ENCODE measurements around the gene LYRM9. TPM values are rescaled to one million over a fixed set of nuclear protein-coding genes. Genes with fewer than 3 reads are reported as not detected.
A peak's percentile ranks its signal among the peaks of the same experiment; 100 is the strongest.
"Not testable (repeated sequence)": the region's sequence is repeated elsewhere in the genome, so short reads cannot be mapped to it uniquely, and the experiment has no call there.

Gene LYRM9
- total RNA-seq, 1 experiment from 2014 or later: 0.97 TPM

DNA sequence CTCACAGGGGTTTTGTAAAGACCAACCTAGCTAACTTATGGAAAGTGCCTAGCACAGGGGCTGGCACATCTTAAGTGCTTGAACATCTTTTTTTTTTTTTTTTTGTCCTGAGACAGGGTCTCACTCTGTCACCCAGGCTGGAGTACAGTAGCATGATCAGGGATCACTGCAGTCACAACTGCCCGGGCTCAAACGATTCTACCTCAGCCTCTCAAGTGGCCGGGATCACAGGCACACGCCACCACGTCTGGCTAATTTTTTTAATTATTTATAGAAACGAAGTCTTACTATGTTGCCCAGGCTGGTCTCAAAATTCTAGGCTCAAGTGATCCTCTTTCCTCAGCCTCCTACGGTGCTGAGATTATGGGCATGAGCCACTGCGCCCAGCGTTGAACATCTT lies 1.3 kb downstream of the LYRM9 start:
- H3K4me2 ChIP-seq (ENCODE audit: low read depth, low read length, poor library complexity, severe bottlenecking): no peak overlapping the region
- H3K27me3 ChIP-seq (ENCODE audit: low read length): no peaks in the 10 kb centered on the region

DNA sequence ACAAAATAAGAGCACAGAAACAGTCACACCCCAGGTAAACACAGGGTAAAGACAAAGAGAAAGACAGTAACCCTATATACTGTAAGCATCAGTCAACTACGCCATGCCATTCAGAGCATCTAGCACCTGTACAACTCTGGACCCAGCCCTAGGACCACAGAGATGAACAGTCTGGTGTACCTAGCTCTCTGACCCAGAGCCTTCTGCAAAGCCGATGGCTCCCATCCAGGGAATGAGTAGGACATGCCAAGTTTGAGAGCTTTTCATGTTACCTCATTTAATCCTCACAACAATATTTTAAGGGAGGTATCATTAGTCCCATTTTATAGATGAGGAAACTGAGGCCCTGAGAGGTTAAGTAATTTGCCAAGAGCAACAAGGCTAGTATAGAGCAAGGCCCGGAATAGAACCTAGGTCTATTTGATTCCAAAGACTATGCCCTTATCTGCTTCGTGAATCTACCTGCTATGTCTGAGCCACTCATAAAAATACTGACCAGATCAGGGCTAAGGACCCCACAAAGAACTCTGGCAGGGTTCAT lies 3.4 kb downstream of the LYRM9 start:
- Histone ChIP-seq H3K27ac (ENCODE audit: low read length) (no peak overlapping the region), H3K9me2 (replicated peaks; ENCODE audit: insufficient read depth, low read length) (no peaks in the 10 kb centered on the region), H3K79me2 (ENCODE audit: low read length) (no peaks in the 10 kb centered on the region), H2AFZ (ENCODE audit: low read length) (no peak overlapping the region), H3K9me3 (ENCODE audit: low read length) (no peaks in the 10 kb centered on the region), H3K4me3 (ENCODE audit: low read length) (no peak overlapping the region), H3K4me2 (ENCODE audit: low read depth, low read length, poor library complexity, severe bottlenecking) (no peak overlapping the region), H3K27me3 (ENCODE audit: low read length) (no peaks in the 10 kb centered on the region), H4K20me1 (ENCODE audit: insufficient read depth, low read depth, low read length) (no peaks in the 10 kb centered on the region), H3K36me3 (ENCODE audit: insufficient read depth, low read length) (no peaks in the 10 kb centered on the region), H3K4me1 (ENCODE audit: low read length) (peaks cover 18% of the 10 kb centered on the region), H3K9ac (ENCODE audit: low read length) (no peak overlapping the region)
- DNase-seq: no peak

More for the DNA sequence above, 1.3 kb downstream of the LYRM9 start:
- Histone ChIP-seq H3K36me3 (ENCODE audit: insufficient read depth, low read length) (no peaks in the 10 kb centered on the region), H3K9ac (ENCODE audit: low read length) (no peak overlapping the region), H3K9me3 (ENCODE audit: low read length) (no peaks in the 10 kb centered on the region), H3K79me2 (ENCODE audit: low read length) (no peaks in the 10 kb centered on the region), H3K4me1 (ENCODE audit: low read length) (peaks cover 18% of the 10 kb centered on the region), H3K9me2 (replicated peaks; ENCODE audit: insufficient read depth, low read length) (no peaks in the 10 kb centered on the region), H4K20me1 (ENCODE audit: insufficient read depth, low read depth, low read length) (no peaks in the 10 kb centered on the region), H3K27ac (ENCODE audit: low read length) (no peak overlapping the region), H3K4me3 (ENCODE audit: low read length) (no peak overlapping the region), H2AFZ (ENCODE audit: low read length) (no peak overlapping the region)
- DNase-seq: no peak

DNA sequence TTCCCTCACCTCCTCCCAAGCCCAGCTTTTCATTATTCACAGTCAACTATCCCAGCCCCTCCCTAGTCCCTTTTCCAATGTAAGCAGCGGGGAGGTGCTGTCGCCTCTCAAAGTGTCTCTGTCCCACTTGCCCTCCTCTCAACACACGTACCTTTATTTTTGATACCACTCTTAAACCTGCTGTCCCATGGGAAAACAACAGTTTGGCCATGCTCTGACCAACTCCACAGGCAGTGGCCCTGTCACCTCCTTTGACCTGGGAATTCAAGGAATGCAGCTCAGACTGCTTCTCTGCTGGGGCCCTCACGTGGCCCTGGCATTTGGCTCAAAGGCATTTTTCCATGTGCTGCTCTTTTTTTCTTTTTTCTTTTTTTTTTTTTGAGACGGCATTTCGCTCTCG lies 4.2 kb downstream of the LYRM9 start:
- Histone ChIP-seq H3K36me3 (ENCODE audit: insufficient read depth, low read length) (no peaks in the 10 kb centered on the region), H3K9me3 (ENCODE audit: low read length) (no peaks in the 10 kb centered on the region), H3K27ac (ENCODE audit: low read length) (no peak overlapping the region), H4K20me1 (ENCODE audit: insufficient read depth, low read depth, low read length) (no peaks in the 10 kb centered on the region), H3K4me1 (ENCODE audit: low read length) (peaks cover 12% of the 10 kb centered on the region), H3K27me3 (ENCODE audit: low read length) (no peaks in the 10 kb centered on the region), H3K9ac (ENCODE audit: low read length) (no peak overlapping the region), H3K9me2 (replicated peaks; ENCODE audit: insufficient read depth, low read length) (no peaks in the 10 kb centered on the region), H2AFZ (ENCODE audit: low read length) (no peak overlapping the region), H3K79me2 (ENCODE audit: low read length) (no peaks in the 10 kb centered on the region), H3K4me2 (ENCODE audit: low read depth, low read length, poor library complexity, severe bottlenecking) (no peak overlapping the region), H3K4me3 (ENCODE audit: low read length) (no peak overlapping the region)
- DNase-seq: no peak

DNA sequence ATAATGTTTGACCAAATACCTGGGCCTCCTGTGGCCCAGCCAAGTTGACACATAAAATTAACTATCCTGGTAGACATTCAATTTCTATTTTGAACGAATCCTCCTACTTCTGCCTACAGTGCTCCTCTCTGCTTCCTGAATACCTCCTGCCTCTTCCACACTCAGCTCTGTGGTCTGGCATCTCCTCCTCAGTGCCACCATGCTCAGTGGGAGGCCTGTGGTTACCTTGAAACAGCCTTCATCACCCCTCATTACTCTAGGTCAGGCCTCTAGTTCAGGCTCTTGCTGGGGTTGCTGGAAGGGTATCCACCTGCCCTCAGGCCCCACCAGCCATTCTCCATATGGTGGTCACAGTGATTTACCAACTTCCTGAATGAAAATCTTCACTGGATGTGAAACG lies 5.1 kb downstream of the LYRM9 start:
- no peaks in the 10 kb centered on the region for H3K79me2 ChIP-seq (ENCODE audit: low read length)
- peaks cover 5% of the 10 kb centered on the region for H3K4me1 ChIP-seq (ENCODE audit: low read length)
- DNase-seq: no peak
- no peak overlapping the region for H3K27ac ChIP-seq (ENCODE audit: low read length)
- no peak overlapping the region for H3K9ac ChIP-seq (ENCODE audit: low read length)
- H3K4me2 ChIP-seq (ENCODE audit: low read depth, low read length, poor library complexity, severe bottlenecking): no peak overlapping the region
- no peaks in the 10 kb centered on the region for H3K27me3 ChIP-seq (ENCODE audit: low read length)
- H3K9me3 ChIP-seq (ENCODE audit: low read length): no peaks in the 10 kb centered on the region
- H2AFZ ChIP-seq (ENCODE audit: low read length): no peak overlapping the region
- no peaks in the 10 kb centered on the region for H3K36me3 ChIP-seq (ENCODE audit: insufficient read depth, low read length)
- H3K9me2 ChIP-seq (replicated peaks; ENCODE audit: insufficient read depth, low read length): no peaks in the 10 kb centered on the region
- no peak overlapping the region for H3K4me3 ChIP-seq (ENCODE audit: low read length)
- H4K20me1 ChIP-seq (ENCODE audit: insufficient read depth, low read depth, low read length): no peaks in the 10 kb centered on the region

DNA sequence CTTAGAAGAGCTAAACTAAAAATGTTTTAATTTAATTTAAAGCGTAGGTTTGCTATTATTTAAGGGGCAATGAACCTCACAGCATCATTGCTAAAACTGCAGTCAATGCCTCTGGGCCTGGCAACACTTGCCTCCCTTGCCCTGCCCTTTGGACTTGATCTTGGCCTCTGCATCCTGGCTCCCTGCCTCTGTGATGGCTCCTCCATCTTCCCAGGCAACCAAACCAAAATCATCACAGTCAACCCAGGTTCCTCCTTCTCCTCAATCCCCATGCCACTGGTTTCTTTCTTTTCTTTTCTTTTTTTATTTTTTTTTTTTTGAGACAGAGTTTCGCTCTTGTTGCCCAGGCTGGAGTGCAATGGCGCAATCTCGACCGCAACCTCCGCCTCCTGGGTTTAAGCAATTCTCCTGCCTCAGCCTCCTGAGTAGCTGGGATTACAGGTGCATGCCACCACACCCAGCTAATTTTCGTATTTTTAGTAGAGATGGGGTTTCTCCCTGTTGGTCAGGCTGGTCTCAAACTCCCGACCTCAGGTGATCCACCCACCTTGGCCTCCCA lies 6.7 kb downstream of the LYRM9 start:
- not testable (repeated sequence) for H3K27ac ChIP-seq (ENCODE audit: low read length); H3K4me2 ChIP-seq (ENCODE audit: low read depth, low read length, poor library complexity, severe bottlenecking); H3K27me3 ChIP-seq (ENCODE audit: low read length); H3K36me3 ChIP-seq (ENCODE audit: insufficient read depth, low read length); H4K20me1 ChIP-seq (ENCODE audit: insufficient read depth, low read depth, low read length); H3K4me3 ChIP-seq (ENCODE audit: low read length); H3K9ac ChIP-seq (ENCODE audit: low read length); H3K79me2 ChIP-seq (ENCODE audit: low read length); H2AFZ ChIP-seq (ENCODE audit: low read length); H3K4me1 ChIP-seq (ENCODE audit: low read length); H3K9me2 ChIP-seq (replicated peaks; ENCODE audit: insufficient read depth, low read length); DNase-seq; H3K9me3 ChIP-seq (ENCODE audit: low read length)

DNA sequence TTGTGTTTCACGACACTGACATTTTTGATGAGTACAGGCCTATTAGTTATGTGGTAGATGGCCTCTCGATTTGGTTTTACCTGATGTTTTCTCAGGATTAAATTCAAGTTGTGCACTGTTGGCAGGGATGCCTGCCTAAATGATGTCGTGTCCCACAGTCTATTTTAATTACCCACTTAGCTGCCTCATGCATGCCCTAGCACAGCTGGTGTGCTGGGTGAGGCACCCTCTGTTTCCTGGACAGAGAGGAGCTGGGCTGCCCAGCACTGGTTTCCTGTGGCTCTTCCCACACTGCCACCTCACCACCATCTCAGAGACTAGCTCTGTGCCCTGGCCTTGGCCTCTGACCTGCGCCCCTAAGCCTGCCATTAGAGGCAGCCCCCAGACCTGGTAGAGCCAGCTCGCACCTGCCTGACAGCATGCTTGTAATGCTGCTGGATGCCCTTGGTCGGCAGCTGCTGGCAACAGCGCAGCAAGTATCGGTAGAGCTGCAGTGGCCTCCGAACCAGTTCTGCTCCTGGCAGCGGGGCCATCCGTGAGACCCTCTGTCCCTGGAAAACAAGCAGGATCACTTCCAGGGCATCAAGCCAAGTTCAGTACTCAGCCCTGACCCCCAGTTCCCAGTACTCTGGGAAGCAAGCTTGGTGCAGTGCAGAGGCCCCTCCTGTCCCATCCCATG lies 10.9 kb downstream of the LYRM9 start:
- Histone ChIP-seq H3K9me3 (ENCODE audit: low read length) (no peaks in the 10 kb centered on the region), H4K20me1 (ENCODE audit: insufficient read depth, low read depth, low read length) (no peaks in the 10 kb centered on the region), H3K27ac (ENCODE audit: low read length) (no peak overlapping the region), H3K27me3 (ENCODE audit: low read length) (no peaks in the 10 kb centered on the region), H3K4me1 (ENCODE audit: low read length) (no peaks in the 10 kb centered on the region), H2AFZ (ENCODE audit: low read length) (no peak overlapping the region), H3K36me3 (ENCODE audit: insufficient read depth, low read length) (no peaks in the 10 kb centered on the region), H3K79me2 (ENCODE audit: low read length) (no peaks in the 10 kb centered on the region), H3K4me2 (ENCODE audit: low read depth, low read length, poor library complexity, severe bottlenecking) (no peak overlapping the region), H3K9me2 (replicated peaks; ENCODE audit: insufficient read depth, low read length) (no peaks in the 10 kb centered on the region), H3K4me3 (ENCODE audit: low read length) (no peak overlapping the region), H3K9ac (ENCODE audit: low read length) (no peak overlapping the region)
- no peak for DNase-seq

DNA sequence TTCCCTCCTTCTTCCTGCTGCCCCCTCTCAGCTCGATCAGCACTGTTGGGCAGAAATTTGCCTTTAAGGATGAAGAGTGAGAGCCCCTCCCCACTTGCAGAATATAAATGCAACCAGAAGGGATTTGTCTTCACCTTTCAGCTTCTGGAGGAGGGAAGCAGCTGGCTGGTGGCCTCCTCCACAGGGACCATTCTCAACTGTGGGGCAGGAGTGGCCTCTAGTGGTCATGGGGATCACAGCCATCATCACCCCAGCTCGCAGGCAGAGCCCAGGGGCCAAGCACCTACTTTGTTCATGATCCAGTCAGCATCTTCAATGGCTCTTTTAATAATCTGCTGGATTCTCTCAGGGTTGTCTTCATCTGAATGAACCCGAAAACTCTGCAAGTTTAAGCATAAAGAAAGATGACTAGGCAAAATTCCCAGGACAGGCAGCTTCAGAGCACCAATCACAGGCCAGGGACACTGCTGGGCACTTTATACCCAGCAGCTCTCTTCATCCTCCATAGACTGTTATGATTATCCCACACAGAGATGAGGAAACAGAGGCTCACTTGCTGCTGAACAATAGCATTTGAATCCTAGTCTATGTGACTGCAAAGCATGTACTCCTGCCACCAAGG lies 13.1 kb downstream of the LYRM9 start:
- no peaks in the 10 kb centered on the region for H4K20me1 ChIP-seq (ENCODE audit: insufficient read depth, low read depth, low read length)
- no peaks in the 10 kb centered on the region for H3K9me3 ChIP-seq (ENCODE audit: low read length)
- H3K27me3 ChIP-seq (ENCODE audit: low read length): no peaks in the 10 kb centered on the region
- no peak overlapping the region for H3K4me3 ChIP-seq (ENCODE audit: low read length)
- no peaks in the 10 kb centered on the region for H3K79me2 ChIP-seq (ENCODE audit: low read length)
- H2AFZ ChIP-seq (ENCODE audit: low read length): no peak overlapping the region
- H3K36me3 ChIP-seq (ENCODE audit: insufficient read depth, low read length): no peaks in the 10 kb centered on the region
- no peak overlapping the region for H3K4me2 ChIP-seq (ENCODE audit: low read depth, low read length, poor library complexity, severe bottlenecking)
- DNase-seq: peak; percentile 87
- no peaks in the 10 kb centered on the region for H3K4me1 ChIP-seq (ENCODE audit: low read length)
- H3K9ac ChIP-seq (ENCODE audit: low read length): no peak overlapping the region
- no peak overlapping the region for H3K27ac ChIP-seq (ENCODE audit: low read length)
- H3K9me2 ChIP-seq (replicated peaks; ENCODE audit: insufficient read depth, low read length): no peaks in the 10 kb centered on the region

DNA sequence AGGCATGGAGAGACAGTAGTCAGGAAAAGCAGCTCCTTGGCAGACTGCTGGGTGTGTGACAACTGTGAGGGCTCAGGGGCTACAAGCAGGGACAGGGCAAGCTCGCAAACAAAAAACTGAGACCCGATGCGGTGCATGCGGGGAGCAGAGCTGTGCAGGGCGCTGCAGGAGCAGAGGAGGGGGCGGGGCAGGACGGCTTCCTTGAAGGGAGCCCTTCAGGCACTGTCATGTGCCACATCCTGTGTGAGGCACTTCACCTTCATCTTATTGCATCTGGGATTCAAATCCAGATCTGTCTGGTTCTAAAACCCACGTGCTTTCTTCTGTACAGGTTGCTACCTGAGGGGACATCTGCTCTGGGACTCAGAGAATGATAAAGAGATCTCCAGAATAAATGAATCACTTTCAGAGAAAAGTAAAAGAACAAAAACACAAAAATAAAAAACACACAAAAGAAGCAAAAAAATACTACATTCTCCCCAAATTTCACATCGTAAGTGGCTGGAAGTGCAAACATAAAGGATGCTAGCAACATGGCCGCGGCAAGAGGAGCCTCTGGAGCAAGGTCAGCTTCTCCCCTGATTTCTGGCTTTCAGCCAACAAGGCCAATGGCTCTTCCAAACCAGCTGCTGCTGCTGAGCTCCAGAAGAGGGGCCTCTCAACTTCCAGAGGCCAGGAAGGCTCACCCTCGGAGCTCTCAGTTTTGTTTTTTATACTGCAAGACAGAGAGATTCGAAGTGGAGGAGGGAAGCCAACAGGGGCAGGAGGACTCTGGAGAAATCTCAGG lies 14.2 kb downstream of the LYRM9 start:
- no peak for DNase-seq
- H3K27me3 ChIP-seq (ENCODE audit: low read length): no peaks in the 10 kb centered on the region
- H3K4me3 ChIP-seq (ENCODE audit: low read length): no peak overlapping the region
- H3K9ac ChIP-seq (ENCODE audit: low read length): no peak overlapping the region
- H3K79me2 ChIP-seq (ENCODE audit: low read length): no peaks in the 10 kb centered on the region
- no peaks in the 10 kb centered on the region for H4K20me1 ChIP-seq (ENCODE audit: insufficient read depth, low read depth, low read length)
- no peak overlapping the region for H3K4me2 ChIP-seq (ENCODE audit: low read depth, low read length, poor library complexity, severe bottlenecking)
- no peak overlapping the region for H2AFZ ChIP-seq (ENCODE audit: low read length)
- H3K36me3 ChIP-seq (ENCODE audit: insufficient read depth, low read length): no peaks in the 10 kb centered on the region
- H3K4me1 ChIP-seq (ENCODE audit: low read length): no peaks in the 10 kb centered on the region
- H3K9me2 ChIP-seq (replicated peaks; ENCODE audit: insufficient read depth, low read length): no peaks in the 10 kb centered on the region
- H3K27ac ChIP-seq (ENCODE audit: low read length): no peak overlapping the region
- no peaks in the 10 kb centered on the region for H3K9me3 ChIP-seq (ENCODE audit: low read length)
